Mononuclear cell (primary cell): ENCODE data around the gene TENM4. TPM values are rescaled to one million over a fixed set of nuclear protein-coding genes. Genes with fewer than 3 reads are reported as not detected.

Experiments used
- H3K27me3 ChIP-seq: 2 replicates; pipeline ENCODE4 v1.6.0; 2011; ENCODE audit warnings: low read length, control low read depth; ENCODE audit not compliant: insufficient read depth
- H3K4me1 ChIP-seq: 2 replicates; pipeline ENCODE4 v1.5.1; 2011; ENCODE audit warnings: mild to moderate bottlenecking, low read length, control low read depth; ENCODE audit not compliant: insufficient read depth
- H3K4me3 ChIP-seq: 2 replicates; pipeline ENCODE4 v1.5.1; 2011; ENCODE audit warnings: mild to moderate bottlenecking, low read length, moderate library complexity
- H3K9me3 ChIP-seq: 2 replicates; pipeline ENCODE4 v1.5.1; 2011; ENCODE audit warnings: low read depth, mild to moderate bottlenecking, control low read depth, low read length
- total RNA-seq: library from RNA; depleted of rRNA; stranded (reverse); fragments of >200 nt; gene quantifications from one replicate; pipeline ENCODE4 v1.2.3, GENCODE V29; 2012

TENM4 gene
- total RNA-seq, 1 donor: 0.63 TPM

DNA sequence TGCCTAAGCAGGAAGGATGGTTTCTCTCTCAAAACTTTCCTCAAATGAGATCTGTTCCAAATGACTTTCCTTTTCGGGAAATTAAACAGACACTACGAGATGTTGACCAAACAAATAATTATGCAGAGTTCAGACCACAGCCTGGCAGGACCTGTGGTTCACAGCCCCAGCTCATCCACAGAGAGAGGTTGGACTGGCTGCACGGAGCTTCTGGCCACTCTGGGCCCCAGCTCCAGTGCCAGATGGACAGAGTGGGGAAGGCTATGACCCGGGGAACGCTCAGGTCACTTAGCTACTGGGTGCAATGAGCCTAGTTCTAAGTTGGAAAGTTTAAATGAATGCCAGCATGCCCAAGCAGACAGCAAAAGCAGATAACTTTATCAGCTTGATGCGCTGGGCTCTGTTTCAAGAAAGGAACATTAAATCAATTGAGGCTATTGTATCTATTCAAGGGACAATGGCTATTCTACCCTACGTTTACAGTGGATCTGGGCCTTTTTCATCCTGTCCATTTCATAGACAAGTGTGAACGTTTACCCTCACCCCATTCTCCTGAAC is 710.5 kb downstream of the TENM4 start:
- Histone ChIP-seq H3K4me3 (no peak overlapping the region), H3K27me3 (no peaks in the 10 kb centered on the region), H3K9me3 (no peaks in the 10 kb centered on the region), H3K4me1 (no peaks in the 10 kb centered on the region)

DNA sequence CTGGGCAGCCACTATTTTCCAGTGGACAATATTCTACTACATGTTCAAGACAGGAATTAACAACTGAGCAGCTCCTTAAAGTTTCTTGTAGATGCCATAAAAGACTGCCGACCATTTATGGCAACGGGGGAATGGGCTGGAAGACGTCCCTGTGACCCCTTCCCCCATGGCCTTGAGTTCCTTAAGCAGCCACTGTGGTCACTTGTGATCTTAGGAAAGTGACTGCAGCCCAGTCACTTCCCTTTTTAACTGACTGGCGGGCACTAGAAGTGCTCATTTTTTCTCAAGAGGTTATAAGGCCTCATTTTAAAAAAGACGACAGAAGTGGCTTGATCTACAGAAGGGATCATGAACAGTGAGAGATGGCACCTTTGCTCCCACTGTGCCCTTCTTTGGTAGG is 713.0 kb downstream of the TENM4 start:
- no peaks in the 10 kb centered on the region for H3K9me3 ChIP-seq
- no peak overlapping the region for H3K4me3 ChIP-seq
- no peaks in the 10 kb centered on the region for H3K4me1 ChIP-seq
- no peaks in the 10 kb centered on the region for H3K27me3 ChIP-seq

DNA sequence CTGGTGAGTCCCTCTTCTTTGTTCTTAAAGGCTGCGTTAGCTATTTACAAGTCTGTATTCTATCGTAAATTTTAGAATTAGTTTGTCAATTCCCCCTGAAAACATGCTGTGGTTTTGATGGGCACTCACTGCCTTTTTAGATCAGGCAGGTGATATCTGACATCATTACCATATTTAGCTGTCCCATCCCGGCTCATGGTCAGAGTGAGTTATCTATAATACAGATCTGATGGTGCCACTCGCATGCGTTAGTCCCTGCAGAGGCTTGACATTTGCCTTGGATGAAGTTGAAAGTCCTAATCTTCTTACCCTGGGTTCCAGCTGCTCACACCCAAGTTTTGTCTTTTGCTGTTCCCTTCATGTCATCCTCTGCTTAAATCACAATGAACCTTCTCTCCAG is 715.6 kb downstream of the TENM4 start:
- Histone ChIP-seq H3K4me3 (no peak overlapping the region), H3K9me3 (no peaks in the 10 kb centered on the region), H3K27me3 (no peaks in the 10 kb centered on the region), H3K4me1 (no peaks in the 10 kb centered on the region)

GRCh38 chr11:78722786-78723185 is 718.0 kb downstream of the TENM4 start:
- no peak overlapping the region for H3K4me3 ChIP-seq
- H3K9me3 ChIP-seq: no peaks in the 10 kb centered on the region
- no peaks in the 10 kb centered on the region for H3K4me1 ChIP-seq
- no peaks in the 10 kb centered on the region for H3K27me3 ChIP-seq

- H3K4me1 ChIP-seq: no peaks in the 10 kb centered on the region
- no peak overlapping the region for H3K4me3 ChIP-seq
- H3K27me3 ChIP-seq: no peaks in the 10 kb centered on the region
- no peaks in the 10 kb centered on the region for H3K9me3 ChIP-seq
Observed at GRCh38 chr11:78720281-78720989, 720.4 kb downstream of the TENM4 start.

GRCh38 chr11:78717041-78717440 is 723.8 kb downstream of the TENM4 start:
- no peaks in the 10 kb centered on the region for H3K27me3 ChIP-seq
- H3K4me1 ChIP-seq: no peaks in the 10 kb centered on the region
- no peak overlapping the region for H3K4me3 ChIP-seq
- no peaks in the 10 kb centered on the region for H3K9me3 ChIP-seq

DNA sequence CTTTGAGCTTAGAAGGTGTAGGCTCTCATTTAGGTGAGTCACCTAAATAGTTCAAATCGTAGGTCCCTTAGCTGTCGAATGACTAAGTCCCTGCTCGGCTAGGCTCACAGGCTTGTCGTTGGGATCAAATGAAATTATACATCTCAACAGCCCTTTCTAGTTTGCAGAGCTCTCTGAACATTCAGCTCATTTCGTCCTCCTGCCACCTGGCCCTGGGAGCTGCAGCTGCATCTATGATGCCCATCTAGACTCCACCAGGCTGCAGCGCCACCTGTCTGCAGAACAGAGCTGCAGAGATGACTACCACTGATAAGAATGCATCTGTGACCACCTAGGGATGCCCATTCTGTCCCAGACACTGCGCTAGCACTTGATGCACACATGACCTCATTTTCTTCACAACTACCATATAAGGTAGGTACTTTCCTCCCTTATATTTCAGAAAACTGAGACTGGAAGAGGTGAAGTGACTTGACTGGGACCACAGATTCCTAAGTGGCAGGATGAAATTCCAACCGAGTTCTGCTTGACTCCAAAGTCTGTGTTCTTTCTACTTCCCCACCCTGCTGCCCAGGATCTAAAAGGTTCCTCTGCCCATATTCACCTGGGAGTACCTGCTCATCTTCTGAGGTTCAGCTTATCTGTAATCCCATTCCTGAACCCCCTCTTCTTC is 725.1 kb downstream of the TENM4 start:
- Histone ChIP-seq H3K4me1 (no peaks in the 10 kb centered on the region), H3K27me3 (no peaks in the 10 kb centered on the region), H3K9me3 (no peaks in the 10 kb centered on the region), H3K4me3 (no peak overlapping the region)

DNA sequence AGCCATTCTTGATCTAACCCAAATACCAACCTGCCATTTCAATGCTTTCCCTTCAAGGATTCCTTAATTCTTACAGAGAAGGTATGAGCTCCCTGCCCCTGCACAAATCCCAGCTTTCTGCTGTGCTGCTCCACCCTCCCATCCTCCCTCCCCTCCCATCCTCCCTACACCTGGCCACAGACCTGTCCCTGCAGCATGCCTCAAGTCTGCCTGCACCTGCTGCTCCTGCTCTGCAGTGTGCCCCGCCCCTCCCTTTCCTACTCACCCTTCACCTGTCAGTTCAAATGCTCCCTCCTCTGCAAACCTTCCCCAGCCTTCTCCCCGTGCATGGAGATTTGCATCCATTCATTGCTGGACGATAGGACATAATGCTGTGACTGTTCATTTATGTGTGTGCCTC is 726.3 kb downstream of the TENM4 start:
- Histone ChIP-seq H3K4me3 (no peak overlapping the region), H3K27me3 (no peaks in the 10 kb centered on the region), H3K9me3 (no peaks in the 10 kb centered on the region), H3K4me1 (no peaks in the 10 kb centered on the region)

DNA sequence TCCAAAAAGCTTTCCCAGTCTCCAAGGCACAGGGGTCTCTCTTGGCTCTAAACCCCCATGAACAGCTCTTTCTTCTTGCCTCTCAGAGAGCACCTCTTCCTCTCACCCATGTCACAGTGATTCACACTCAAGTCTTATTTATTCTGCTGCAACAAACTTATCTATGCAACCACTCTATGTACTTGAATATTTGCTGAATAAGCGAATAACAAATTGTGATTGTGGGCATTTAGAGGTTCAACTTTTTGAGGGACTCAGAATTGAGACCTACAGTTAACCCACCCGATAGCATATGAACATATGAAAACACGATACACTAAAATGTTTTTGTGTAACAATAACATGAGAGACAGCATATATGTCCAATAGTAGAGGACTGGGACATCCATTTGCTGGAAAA is 729.1 kb downstream of the TENM4 start:
- H3K4me3 ChIP-seq: no peak overlapping the region
- H3K4me1 ChIP-seq: no peaks in the 10 kb centered on the region
- no peaks in the 10 kb centered on the region for H3K27me3 ChIP-seq
- no peaks in the 10 kb centered on the region for H3K9me3 ChIP-seq

DNA sequence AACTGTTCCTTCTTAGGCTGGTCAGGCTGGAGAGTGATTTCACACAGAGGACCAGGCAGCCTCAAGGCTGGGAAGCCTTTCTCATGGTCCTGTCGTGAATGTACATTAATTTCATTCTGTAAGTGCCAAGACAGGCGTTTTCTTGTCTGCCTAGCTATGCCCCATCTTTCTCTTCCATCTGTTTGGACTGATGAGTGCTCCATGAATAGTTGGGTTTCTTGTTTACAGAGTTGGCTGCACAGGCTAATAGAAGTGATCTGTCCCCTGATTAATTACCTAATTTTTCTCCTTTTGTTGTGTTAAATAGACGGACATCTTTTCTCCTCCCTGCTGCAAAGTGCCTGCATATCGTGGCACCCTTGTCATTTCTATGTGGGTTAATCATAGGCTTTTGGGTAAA is 730.4 kb downstream of the TENM4 start:
- Histone ChIP-seq H3K9me3 (no peaks in the 10 kb centered on the region), H3K4me3 (no peak overlapping the region), H3K27me3 (no peaks in the 10 kb centered on the region), H3K4me1 (no peaks in the 10 kb centered on the region)

GRCh38 chr11:78708388-78708787 is 732.4 kb downstream of the TENM4 start:
- Histone ChIP-seq H3K27me3 (no peaks in the 10 kb centered on the region), H3K4me3 (no peak overlapping the region), H3K9me3 (no peaks in the 10 kb centered on the region), H3K4me1 (no peaks in the 10 kb centered on the region)

GRCh38 chr11:78706551-78706950 is 734.3 kb downstream of the TENM4 start:
- Histone ChIP-seq H3K27me3 (no peaks in the 10 kb centered on the region), H3K9me3 (no peaks in the 10 kb centered on the region), H3K4me1 (no peaks in the 10 kb centered on the region), H3K4me3 (no peak overlapping the region)

- H3K4me1 ChIP-seq: no peaks in the 10 kb centered on the region
- H3K9me3 ChIP-seq: no peaks in the 10 kb centered on the region
- no peaks in the 10 kb centered on the region for H3K27me3 ChIP-seq
- H3K4me3 ChIP-seq: no peak overlapping the region
Observed at GRCh38 chr11:78704811-78705210, 736.0 kb downstream of the TENM4 start.

GRCh38 chr11:78699609-78700135 is 741.2 kb downstream of the TENM4 start:
- Histone ChIP-seq H3K27me3 (no peaks in the 10 kb centered on the region), H3K9me3 (no peaks in the 10 kb centered on the region), H3K4me3 (no peak overlapping the region), H3K4me1 (no peaks in the 10 kb centered on the region)

GRCh38 chr11:78698612-78699011 is 742.2 kb downstream of the TENM4 start:
- no peaks in the 10 kb centered on the region for H3K4me1 ChIP-seq
- no peaks in the 10 kb centered on the region for H3K27me3 ChIP-seq
- no peaks in the 10 kb centered on the region for H3K9me3 ChIP-seq
- no peak overlapping the region for H3K4me3 ChIP-seq
